Esophagus squamous epithelium (tissue), 5 donors: ENCODE data around the gene PPP1R3C. TPM values are rescaled to one million over a fixed set of nuclear protein-coding genes. Genes with fewer than 3 reads are reported as not detected.

Source experiments
- DNase-seq: peaks from one replicate; lab custom pipeline; 2025; lab: John Stamatoyannopoulos, UW
- H3K27ac ChIP-seq, 4 donors: fragments of 200-600 bp; sonication (generic); one replicate each; pipeline ENCODE4 v1.5.1; 2016 to 2019; ENCODE audit warnings: mild to moderate bottlenecking in 1 of 4
- H3K27me3 ChIP-seq, 4 donors: fragments of 200-600 bp; sonication (generic); 1 replicate in 3 of 4; 2 replicates in 1 of 4; pipeline versions ENCODE4 v1.5.1 to v1.6.0; 2017 to 2021; ENCODE audit warnings: antibody characterized with exemption in 1 of 4
- H3K36me3 ChIP-seq, 3 donors: fragments of 200-600 bp; sonication (generic); one replicate each; pipeline ENCODE4 v1.5.1; 2016 to 2019
- H3K4me1 ChIP-seq, 3 donors: fragments of 200-600 bp; sonication (generic); one replicate each; pipeline ENCODE4 v1.5.1; 2017 to 2019
- H3K4me3 ChIP-seq, 4 donors: fragments of 200-600 bp; sonication (generic); 1 replicate in 3 of 4; 2 replicates in 1 of 4; pipeline ENCODE4 v1.5.1; 2016 to 2019; ENCODE audit warnings: mild to moderate bottlenecking in 2 of 4, moderate library complexity in 1 of 4
- H3K9me3 ChIP-seq, 3 donors: fragments of 200-600 bp; sonication (generic); one replicate each; pipeline ENCODE4 v1.5.1; 2016 to 2019
- CTCF ChIP-seq, 6 experiments: fragments of 450-650 bp in 4 of 6; fragments of 200-600 bp in 2 of 6; sonication (generic) in 2 of 6; IDR thresholded peaks; one replicate each; pipeline ENCODE4 v1.5.1; 2016 to 2019; ENCODE audit warnings: antibody characterized with exemption in 6 of 6, mild to moderate bottlenecking in 4 of 6, moderate library complexity in 4 of 6
- POLR2A ChIP-seq, 4 donors: fragments of 450-650 bp; IDR thresholded peaks; one replicate each; pipeline ENCODE4 v1.6.1; 2017; ENCODE audit warnings: antibody characterized with exemption in 4 of 4, mild to moderate bottlenecking in 4 of 4, moderate library complexity in 3 of 4
- WGBS, 2 donors: methylation state at CpG; one replicate each; pipeline ENCODE4 v1.1.5; 2018; 5-methylcytosine and 5-hydroxymethylcytosine counted together
- intact Hi-C: fragments of 100-400 bp; cut with DNase I; formaldehyde crosslinking; loops from one replicate; pipeline ENCODE4 v1.15.0; 2022
- total RNA-seq, 4 donors: library from RNA; depleted of rRNA; stranded (reverse); fragments of >200 nt; gene quantifications; one replicate each; pipeline ENCODE4 v1.1.0, GENCODE V29; 2016
- donor health status: DM: yes; HTN: yes; CAD: no.

The PPP1R3C gene
- total RNA-seq, 4 donors from 2014 or later: 8.8 to 70.8 (median 47.9) TPM

GRCh38 chr10:91597197-91597881 lies 35.5 kb downstream of the PPP1R3C start:
- DNase-seq: no peak
- Histone ChIP-seq H3K27ac (peak overlapping the region; percentile 55 to 84 (median 79)), H3K9me3 (no peaks in the 10 kb centered on the region), H3K4me3 (no peak overlapping the region), H3K36me3 (no peaks in the 10 kb centered on the region), H3K27me3 (no peaks in the 10 kb centered on the region), H3K4me1 (peaks cover 25 to 50% (median 32%) of the 10 kb centered on the region in 3 donors)
- WGBS, 2 donors: 46% methylated on average over 6 of the region's 7 CpGs
- intact Hi-C loops: no loop called here
- no peak for TF ChIP-seq POLR2A (IDR thresholded peaks at IDR 0.05)
- no peak for TF ChIP-seq CTCF (IDR thresholded peaks at IDR 0.05)

- H3K4me3 ChIP-seq: no peak overlapping the region
- no peak for DNase-seq
- TF ChIP-seq CTCF (IDR thresholded peaks at IDR 0.05) (no peak), POLR2A (IDR thresholded peaks at IDR 0.05) (no peak)
- peak overlapping the region; percentile 33 to 84 (median 68) for H3K27ac ChIP-seq
- no peaks in the 10 kb centered on the region for H3K9me3 ChIP-seq
- WGBS, 2 donors: 20 to 25% methylated on average over 1 of the region's 1 CpG
- no peaks in the 10 kb centered on the region for H3K36me3 ChIP-seq
- H3K27me3 ChIP-seq: no peaks in the 10 kb centered on the region
- intact Hi-C loops: no loop called here
- peaks cover 25 to 53% (median 32%) of the 10 kb centered on the region in 3 donors for H3K4me1 ChIP-seq
Measured at GRCh38 chr10:91596825-91597196, 36.1 kb downstream of the PPP1R3C start.

GRCh38 chr10:91593834-91594233 lies 39.0 kb downstream of the PPP1R3C start:
- WGBS, 2 donors: 58 to 76% methylated on average over 2 of the region's 2 CpGs
- no peak for TF ChIP-seq CTCF (IDR thresholded peaks at IDR 0.05)
- TF ChIP-seq POLR2A (IDR thresholded peaks at IDR 0.05): no peak
- peak overlapping the region in 3 of 4 donors; percentile 40 to 86 (median 81) for H3K27ac ChIP-seq

GRCh38 chr10:91593366-91593765 lies 39.5 kb downstream of the PPP1R3C start:
- Histone ChIP-seq H3K9me3 (no peaks in the 10 kb centered on the region), H3K4me1 (peaks cover 26 to 80% (median 59%) of the 10 kb centered on the region in 3 donors), H3K27ac (peak overlapping the region in 3 of 4 donors; percentile 40 to 86 (median 81)), H3K36me3 (no peaks in the 10 kb centered on the region), H3K4me3 (no peak overlapping the region), H3K27me3 (no peaks in the 10 kb centered on the region)
- intact Hi-C loops: no loop called here
- TF ChIP-seq CTCF (IDR thresholded peaks at IDR 0.05) (no peak), POLR2A (IDR thresholded peaks at IDR 0.05) (no peak)
- no peak for DNase-seq
- WGBS, 2 donors: 42 to 61% methylated on average over 8 of the region's 8 CpGs

More at GRCh38 chr10:91593834-91594233, 39.0 kb downstream of the PPP1R3C start:
- Histone ChIP-seq H3K9me3 (no peaks in the 10 kb centered on the region), H3K36me3 (no peaks in the 10 kb centered on the region), H3K4me3 (no peak overlapping the region), H3K4me1 (peaks cover 30 to 80% (median 59%) of the 10 kb centered on the region in 3 donors), H3K27me3 (no peaks in the 10 kb centered on the region)
- no peak for DNase-seq
- intact Hi-C loops: no loop called here

- no peak for DNase-seq
- H3K27ac ChIP-seq: peak overlapping the region; percentile 45 to 86 (median 68)
- no peaks in the 10 kb centered on the region for H3K36me3 ChIP-seq
- no peaks in the 10 kb centered on the region for H3K9me3 ChIP-seq
- no peak overlapping the region for H3K4me3 ChIP-seq
- TF ChIP-seq POLR2A (IDR thresholded peaks at IDR 0.05) (no peak), CTCF (IDR thresholded peaks at IDR 0.05) (no peak)
- intact Hi-C loops: no loop called here
- 67 to 71% methylated on average over 7 to 8 of the region's 8 CpGs for WGBS, 2 donors
- peaks cover 18 to 80% (median 55%) of the 10 kb centered on the region in 3 donors for H3K4me1 ChIP-seq
- H3K27me3 ChIP-seq: no peaks in the 10 kb centered on the region
Measured at GRCh38 chr10:91592266-91592975, 40.5 kb downstream of the PPP1R3C start.
